NCI-H1092 treated with DMSO at 0.1 percent for 48 hours (cell line): ENCODE measurements around the gene HECTD2.
"Not testable (repeated sequence)": the region's sequence is repeated elsewhere in the genome, so short reads cannot be mapped to it uniquely, and the experiment has no call there.

Experiments
- DNase-seq: peaks from one replicate; lab custom pipeline; 2025; lab: John Stamatoyannopoulos, UW

HECTD2 gene

GRCh38 chr10:91409869-91410637 is at the start of gene HECTD2:
Gene HECTD2 (plus strand): TSS chr10:91410344. CDS start chr10:91410439, 95 bp downstream.
- DNase-seq: peak; percentile 58

GRCh38 chr10:91360461-91360860 is 49.7 kb upstream of the HECTD2 start:
- DNase-seq: no peak

- not testable (repeated sequence) for DNase-seq
Observed at GRCh38 chr10:91365519-91365918, 44.6 kb upstream of the HECTD2 start.

GRCh38 chr10:91366704-91367103 is 43.4 kb upstream of the HECTD2 start:
- no peak for DNase-seq

GRCh38 chr10:91367127-91367531 is 43.0 kb upstream of the HECTD2 start:
- no peak for DNase-seq

GRCh38 chr10:91367558-91367957 is 42.6 kb upstream of the HECTD2 start:
- DNase-seq: no peak

- DNase-seq: not testable (repeated sequence)
Observed at GRCh38 chr10:91369978-91370589, 40.1 kb upstream of the HECTD2 start.

GRCh38 chr10:91374052-91374451 is 36.1 kb upstream of the HECTD2 start:
- no peak for DNase-seq

- DNase-seq: no peak
Observed at GRCh38 chr10:91378061-91378460, 32.1 kb upstream of the HECTD2 start.

- no peak for DNase-seq
Observed at GRCh38 chr10:91380873-91381256, 29.3 kb upstream of the HECTD2 start.

- no peak for DNase-seq
Observed at GRCh38 chr10:91381257-91381891, 28.8 kb upstream of the HECTD2 start.

GRCh38 chr10:91385306-91386085 is 24.6 kb upstream of the HECTD2 start:
- no peak for DNase-seq

GRCh38 chr10:91389636-91390512 is 20.3 kb upstream of the HECTD2 start:
- DNase-seq: peak; percentile 65

- not testable (repeated sequence) for DNase-seq
Observed at GRCh38 chr10:91390513-91390825, 19.7 kb upstream of the HECTD2 start.

- no peak for DNase-seq
Observed at GRCh38 chr10:91391920-91392319, 18.2 kb upstream of the HECTD2 start.

- no peak for DNase-seq
Observed at GRCh38 chr10:91406322-91406721, 3.8 kb upstream of the HECTD2 start.

- peak; percentile 87 for DNase-seq
Observed at GRCh38 chr10:91409069-91409868, 875 bp upstream of the HECTD2 start.

GRCh38 chr10:91410638-91411371 is 661 bp downstream of the HECTD2 start:
- DNase-seq: peak; percentile 63

GRCh38 chr10:91411621-91412020 is 1.5 kb downstream of the HECTD2 start:
- DNase-seq: no peak
